OCI-LY3 (cell line): ENCODE results near the gene SBK3.

Experiments
- H2AFZ ChIP-seq: fragments of 200-600, 300-600 bp; shearing (Covaris generic); 2 replicates; pipeline ENCODE4 v1.6.0; 2014; ENCODE audit warnings: antibody characterized with exemption, low read depth, low read length
- H3K27ac ChIP-seq: fragments of 200-600, 300-600 bp; sonication (generic); 2 replicates; pipeline ENCODE4 v1.5.1; 2014; ENCODE audit warnings: mild to moderate bottlenecking, low read length, moderate library complexity, mixed read lengths
- H3K27me3 ChIP-seq: fragments of 200-600, 300-600 bp; sonication (generic); 2 replicates; pipeline ENCODE4 v1.6.1; 2014; ENCODE audit warnings: low read depth, low read length, mixed read lengths
- H3K36me3 ChIP-seq: fragments of 200-600, 300-600 bp; sonication (generic); replicated peaks from 2 replicates; pipeline ENCODE3; 2014; ENCODE audit warnings: low read depth, low read length, mixed read lengths
- H3K4me1 ChIP-seq: fragments of 300-600, 200-600 bp; sonication (generic); 2 replicates; pipeline ENCODE4 v1.6.1; 2014; ENCODE audit warnings: low read length, mixed read lengths
- H3K4me2 ChIP-seq: fragments of 200-600, 300-600 bp; sonication (generic); 2 replicates; pipeline ENCODE4 v1.6.1; 2014; ENCODE audit warnings: low read length, mixed read lengths
- H3K4me3 ChIP-seq: fragments of 300-600, 200-600 bp; sonication (generic); 2 replicates; pipeline ENCODE4 v1.5.1; 2014; ENCODE audit warnings: antibody characterized with exemption, mild to moderate bottlenecking, low read length, moderate library complexity
- H3K79me2 ChIP-seq: fragments of 300-600, 200-600 bp; shearing (Covaris generic); 2 replicates; pipeline ENCODE4 v1.6.1; 2014; ENCODE audit warnings: mild to moderate bottlenecking, low read length, mixed read lengths
- H3K9ac ChIP-seq: fragments of 300-600, 200-600 bp; shearing (Covaris generic); 2 replicates; pipeline ENCODE4 v1.6.0; 2014; ENCODE audit warnings: mild to moderate bottlenecking, low read length, moderate library complexity
- H3K9me3 ChIP-seq: fragments of 200-600, 300-600 bp; shearing (Covaris generic); 2 replicates; pipeline ENCODE4 v1.6.1; 2014; ENCODE audit warnings: low read length, mixed read lengths; ENCODE audit not compliant: insufficient read depth
- H4K20me1 ChIP-seq: fragments of 200-600, 300-600 bp; sonication (generic); 2 replicates; pipeline ENCODE4 v1.6.1; 2016; ENCODE audit warnings: low read length, mixed read lengths; ENCODE audit not compliant: insufficient read depth
- CTCF ChIP-seq: fragments of 200-600, 300-600 bp; sonication (generic); IDR thresholded peaks from 2 replicates; pipeline ENCODE4 v1.5.1; 2014; ENCODE audit warnings: antibody characterized with exemption, low read length, low read depth
- EZH2phosphoT487 ChIP-seq: fragments of 200-600 bp; shearing (Covaris generic); IDR thresholded peaks from 2 replicates; pipeline ENCODE4 v1.6.1; 2018; ENCODE audit warnings: antibody characterized with exemption, mixed run types, low read depth

The SBK3 gene

GRCh38 chr19:55492362-55492944, 52.9 kb downstream of the SBK3 start:
- Histone ChIP-seq H3K4me1 (peaks cover 3% of the 10 kb centered on the region; the same call in 1 of the 2 replicates), H4K20me1 (no peaks in the 10 kb centered on the region), H3K79me2 (no peaks in the 10 kb centered on the region), H3K9me3 (no peaks in the 10 kb centered on the region), H3K27me3 (no peaks in the 10 kb centered on the region), H2AFZ (no peak overlapping the region), H3K27ac (no peak overlapping the region), H3K4me3 (no peak overlapping the region), H3K36me3 (no peaks in the 10 kb centered on the region), H3K9ac (no peak overlapping the region), H3K4me2 (no peak overlapping the region)
- TF ChIP-seq EZH2phosphoT487: no peak
- TF ChIP-seq CTCF: no peak

DNA sequence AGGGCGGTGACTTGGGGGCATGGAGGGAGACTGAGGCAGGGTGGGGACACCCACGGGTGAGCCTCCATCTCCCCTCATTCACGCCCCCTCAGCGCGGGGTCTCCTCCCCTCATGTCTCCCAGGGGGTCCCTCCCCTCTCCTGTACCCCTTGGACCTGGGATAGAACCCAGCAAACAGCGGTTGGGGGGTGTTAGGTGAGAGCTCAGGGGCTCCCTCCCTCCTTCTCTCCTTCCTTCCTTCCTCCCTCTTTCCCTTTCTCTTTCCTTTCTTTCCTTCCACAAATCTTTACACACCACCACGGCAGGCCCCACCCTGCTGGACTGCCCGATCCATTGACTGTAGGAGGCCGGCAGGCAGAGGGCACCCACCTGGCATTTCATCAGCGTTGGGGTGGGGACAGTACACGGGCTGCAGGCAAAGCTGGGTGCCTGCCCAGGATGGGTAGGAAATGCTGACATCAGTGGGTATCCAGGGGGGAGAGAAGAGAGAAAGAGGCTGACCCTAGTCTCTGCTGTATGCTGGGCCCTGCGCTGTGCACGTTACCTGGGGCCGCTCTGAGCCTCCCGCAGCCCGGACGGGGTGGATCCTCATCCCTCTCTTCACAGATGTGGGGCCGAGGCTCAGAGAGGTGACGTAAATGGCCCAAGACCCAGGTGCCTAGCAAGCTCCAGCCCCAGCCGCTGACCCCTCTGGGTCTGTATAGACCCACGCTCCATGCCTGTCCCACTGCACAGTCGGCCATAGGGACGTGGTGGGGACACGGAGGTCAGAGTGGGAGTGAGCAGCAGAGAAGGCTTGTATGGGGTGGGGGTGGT, 53.6 kb downstream of the SBK3 start:
- Histone ChIP-seq H4K20me1 (no peaks in the 10 kb centered on the region), H3K4me3 (no peak overlapping the region), H3K27ac (no peak overlapping the region), H3K9ac (no peak overlapping the region), H3K4me1 (peaks cover 3% of the 10 kb centered on the region; the same call in 1 of the 2 replicates), H3K9me3 (no peaks in the 10 kb centered on the region), H3K4me2 (no peak overlapping the region), H3K79me2 (no peaks in the 10 kb centered on the region), H3K27me3 (no peaks in the 10 kb centered on the region), H3K36me3 (no peaks in the 10 kb centered on the region), H2AFZ (no peak overlapping the region)
- TF ChIP-seq EZH2phosphoT487 (no peak), CTCF (no peak)
